Activated CD4-positive, alpha-beta T cell treated with anti-CD3 and anti-CD28 coated beads, Interleukin-2, Interleukin-4, amounts not matched to agents 100 ng/mL and 50 ng/mL, durations not matched to agents 16 hours and 8 hours (primary cell): ENCODE measurements around the gene PPTC7.
"Not testable (repeated sequence)": the region's sequence is repeated elsewhere in the genome, so short reads cannot be mapped to it uniquely, and the experiment has no call there.

Experiments used
- DNase-seq: peaks from one replicate; pipeline ENCODE4 v3.0.0-alpha.2; 2020; ENCODE audit warnings: low spot score

Gene PPTC7

DNA sequence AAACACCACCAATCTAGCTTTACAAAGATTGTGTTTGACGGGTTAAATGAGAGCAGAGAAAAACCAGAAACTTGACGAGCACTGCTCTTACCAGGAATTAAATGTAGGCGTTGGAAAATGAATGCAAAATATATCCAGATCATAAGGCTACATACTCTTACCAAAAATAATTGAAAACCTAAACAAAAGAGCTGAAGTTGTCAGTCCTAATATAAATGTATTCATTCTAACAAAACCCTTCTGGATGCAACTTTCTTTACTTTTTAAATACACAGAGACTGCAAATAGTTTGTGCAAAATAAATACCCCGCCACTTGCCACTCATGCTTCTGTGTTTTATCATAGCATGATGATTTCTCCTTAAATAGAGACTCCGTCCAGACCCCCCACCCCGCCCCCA lies 48.3 kb downstream of the PPTC7 start:
- no peak for DNase-seq

DNA sequence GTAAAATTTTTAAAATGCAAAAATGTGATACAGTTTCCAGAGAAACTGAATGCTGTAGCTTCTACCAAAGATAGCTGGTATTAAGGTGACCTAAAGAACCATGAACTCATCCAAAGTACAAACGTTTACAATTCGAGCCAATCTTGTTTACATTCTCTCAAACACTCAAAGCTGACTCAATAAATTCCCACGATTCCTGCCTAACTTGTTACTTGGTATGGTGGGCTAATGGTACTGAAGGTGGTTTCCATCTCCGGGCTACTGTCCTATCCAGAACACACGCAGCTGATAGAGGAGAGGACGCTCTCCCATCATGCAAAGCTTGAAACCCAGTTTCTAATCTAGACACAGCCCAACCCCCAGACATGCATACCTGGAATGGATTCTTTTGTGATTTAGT lies 49.5 kb downstream of the PPTC7 start:
- no peak for DNase-seq

DNA sequence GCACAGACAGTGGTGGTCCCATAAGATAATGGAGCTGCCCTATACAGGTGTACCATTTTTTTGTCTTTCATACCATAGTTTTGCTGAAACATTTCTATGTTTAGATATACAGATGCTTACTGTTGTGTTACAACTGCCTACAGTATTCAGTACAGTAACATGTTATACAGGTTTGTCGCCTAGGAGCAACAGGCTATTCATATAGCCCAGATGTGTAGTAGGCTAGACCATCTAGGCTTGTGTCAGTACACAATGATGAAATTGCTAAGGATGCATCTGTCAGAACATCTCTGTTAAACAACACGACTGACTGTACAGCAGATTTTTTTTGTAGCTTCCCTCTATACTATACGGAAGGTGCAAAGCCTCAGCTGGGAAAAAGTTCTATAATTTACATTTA lies 50.5 kb downstream of the PPTC7 start:
- DNase-seq: no peak

DNA sequence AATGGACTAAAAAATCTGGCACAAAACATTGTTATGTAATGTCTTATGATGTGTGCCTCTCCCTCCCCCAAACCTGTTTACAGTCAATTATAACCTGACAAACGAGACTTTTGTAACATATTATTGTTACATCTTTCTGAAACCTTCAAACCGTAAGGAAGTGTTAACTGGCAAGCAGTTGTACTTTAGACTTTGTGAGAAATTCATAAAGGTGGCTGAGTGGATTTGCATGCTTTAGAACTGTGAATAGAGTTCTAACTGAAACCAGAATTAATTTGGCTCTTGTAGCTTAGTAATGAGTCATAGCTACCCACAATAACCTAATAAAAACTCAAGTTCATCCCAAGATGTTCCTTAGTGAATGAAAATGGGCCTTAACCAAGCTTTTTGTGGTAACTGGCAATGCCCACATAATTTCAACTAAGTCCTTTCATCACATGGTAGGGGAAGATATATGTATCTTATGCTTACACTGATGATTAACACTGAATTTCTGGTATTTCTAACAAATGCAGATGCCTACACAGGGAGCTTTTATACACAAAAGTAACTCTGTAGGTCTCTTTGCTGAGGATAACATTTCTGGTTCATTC lies 51.3 kb downstream of the PPTC7 start:
- DNase-seq: peak; percentile 27

DNA sequence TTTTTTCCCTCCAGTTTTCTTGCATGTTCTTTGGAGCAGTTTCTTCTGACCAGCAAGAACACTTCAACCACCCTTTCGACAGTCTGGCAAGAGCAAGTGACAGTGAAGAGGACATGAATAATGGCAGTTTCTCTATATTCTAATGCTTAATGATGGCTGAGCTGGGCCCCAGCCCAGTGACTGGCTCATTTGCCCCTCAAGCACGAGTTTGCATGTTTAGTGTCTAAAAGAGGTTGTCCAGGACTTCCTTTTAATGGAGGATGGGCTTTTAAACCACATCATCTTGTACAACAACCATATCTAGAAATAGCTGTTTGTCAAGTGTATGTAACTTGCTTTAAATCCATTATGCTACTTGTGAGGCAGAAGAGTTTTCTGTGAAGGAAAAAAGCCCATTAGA lies 52.6 kb downstream of the PPTC7 start:
- no peak for DNase-seq

DNA sequence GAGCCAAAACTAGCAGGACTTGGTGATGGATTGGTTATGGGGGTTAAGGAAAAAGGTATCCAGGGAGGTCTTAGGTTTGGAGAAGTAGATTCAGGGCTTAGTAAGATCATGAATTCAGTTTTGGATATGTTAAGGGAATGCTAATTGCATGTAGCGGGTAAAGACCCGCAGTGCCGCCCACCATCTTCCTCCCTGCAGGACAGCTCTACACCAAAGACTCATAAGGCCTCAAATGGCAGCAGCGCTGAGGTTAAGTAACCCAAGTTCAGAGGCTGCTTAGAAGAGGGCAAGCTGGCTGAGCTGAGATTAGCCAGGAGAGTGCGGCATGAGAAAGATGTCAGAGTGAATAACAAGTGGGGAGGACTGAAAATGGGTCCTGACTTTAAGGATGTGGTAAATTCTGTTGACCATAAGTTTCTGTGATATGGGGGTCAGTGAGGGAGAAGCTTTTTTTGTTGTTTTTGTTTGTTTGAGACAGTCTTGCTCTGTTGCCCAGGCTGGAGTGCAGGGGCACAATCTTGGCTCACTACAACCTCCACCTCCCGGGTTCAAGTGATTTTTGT lies 54.8 kb downstream of the PPTC7 start:
- DNase-seq: no peak

DNA sequence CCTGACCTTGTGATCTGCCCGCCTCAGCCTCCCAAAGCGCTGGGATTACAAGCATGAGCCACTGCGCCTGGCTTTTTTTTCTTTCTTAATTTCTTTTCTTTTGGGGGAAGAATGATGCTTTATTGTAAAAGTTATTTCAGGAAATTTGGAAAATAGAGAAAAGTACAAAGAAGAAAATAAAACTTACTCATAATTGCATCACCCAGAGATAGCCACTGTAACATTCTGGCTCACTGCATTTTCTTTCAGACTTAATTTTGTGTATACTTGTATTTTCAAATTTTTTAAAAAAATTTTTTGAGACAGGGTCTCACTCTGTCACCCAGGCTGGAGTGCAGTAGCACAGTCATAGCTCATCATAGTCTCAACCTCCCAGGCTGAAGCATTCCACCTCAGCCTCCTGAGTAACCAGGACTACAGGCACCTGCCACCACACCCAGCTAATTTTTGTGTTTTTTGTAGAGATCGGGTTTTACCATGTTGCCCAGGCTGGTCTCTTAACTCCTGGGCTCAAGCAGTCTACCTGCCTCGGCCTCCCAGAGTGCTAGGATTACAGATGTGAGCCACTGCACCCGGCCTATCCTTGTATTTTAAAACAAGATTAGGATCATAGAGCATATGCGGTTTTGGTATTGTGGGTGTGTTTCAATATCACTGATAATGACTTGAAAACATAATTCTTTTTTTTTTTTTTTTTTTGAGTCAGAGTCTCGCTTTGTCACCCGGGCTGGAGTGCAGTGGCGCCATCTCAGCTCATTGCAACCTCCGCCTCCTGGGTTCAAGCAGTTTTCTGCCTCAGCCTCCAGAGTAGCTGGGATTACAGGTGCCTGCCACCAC lies 62.0 kb downstream of the PPTC7 start:
- peak; percentile 44 for DNase-seq

DNA sequence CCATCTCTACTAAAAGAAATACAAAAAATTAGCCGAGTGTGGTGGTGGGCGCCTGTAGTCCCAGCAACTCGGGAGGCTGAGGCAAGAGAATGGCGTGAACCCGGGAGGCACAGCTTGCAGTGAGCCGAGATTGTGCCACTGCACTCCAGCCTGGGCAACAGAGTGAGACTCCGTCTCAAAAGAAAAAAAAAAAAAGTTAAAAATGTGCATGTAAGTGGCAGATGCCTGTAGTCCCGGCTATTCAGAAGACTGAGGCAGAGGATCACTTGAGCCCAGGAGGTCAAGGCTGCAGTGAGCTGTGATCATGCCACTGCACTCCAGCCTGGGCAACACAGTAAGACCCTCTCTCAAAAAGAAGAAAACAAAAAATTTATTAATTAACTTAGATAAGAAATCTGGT lies 65.1 kb downstream of the PPTC7 start:
- DNase-seq: not testable (repeated sequence)

DNA sequence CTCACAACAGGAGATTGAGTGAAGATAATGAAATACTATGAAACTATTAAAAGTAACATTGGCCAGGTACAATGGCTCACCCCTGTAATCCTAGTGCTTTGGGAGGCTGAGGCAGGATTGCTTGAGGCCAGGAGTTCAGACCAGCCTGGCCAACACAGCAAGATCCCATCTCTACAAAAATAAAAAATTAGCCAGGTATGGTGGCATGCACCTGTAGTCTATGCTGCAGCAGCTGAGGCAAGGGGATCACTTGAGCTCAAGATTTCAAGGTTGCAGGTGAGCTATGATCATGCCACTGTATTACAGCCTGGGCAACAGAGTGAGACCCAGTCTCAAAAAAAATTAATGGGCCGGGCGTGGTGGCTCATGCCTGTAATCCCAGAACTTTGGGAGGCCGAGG lies 66.1 kb downstream of the PPTC7 start:
- DNase-seq: no peak

DNA sequence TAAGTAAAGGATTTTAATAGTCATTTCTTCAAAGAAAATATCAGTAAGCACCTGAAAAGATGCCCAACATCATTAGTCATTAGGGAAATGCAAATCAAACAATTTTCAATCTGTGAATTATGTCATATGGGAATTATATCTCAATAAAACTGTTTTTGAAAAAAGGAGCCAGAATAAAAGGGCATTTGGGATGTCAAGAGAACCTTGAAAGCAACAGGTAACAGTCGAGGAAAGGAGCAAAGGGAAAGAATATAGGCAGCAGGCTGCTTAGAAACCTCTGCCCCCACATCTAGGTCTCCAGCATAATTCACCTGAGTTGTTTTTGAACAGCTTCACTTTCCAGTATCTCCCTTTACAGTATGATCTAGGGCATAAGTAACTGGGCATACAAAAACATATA lies 68.8 kb downstream of the PPTC7 start:
- no peak for DNase-seq

DNA sequence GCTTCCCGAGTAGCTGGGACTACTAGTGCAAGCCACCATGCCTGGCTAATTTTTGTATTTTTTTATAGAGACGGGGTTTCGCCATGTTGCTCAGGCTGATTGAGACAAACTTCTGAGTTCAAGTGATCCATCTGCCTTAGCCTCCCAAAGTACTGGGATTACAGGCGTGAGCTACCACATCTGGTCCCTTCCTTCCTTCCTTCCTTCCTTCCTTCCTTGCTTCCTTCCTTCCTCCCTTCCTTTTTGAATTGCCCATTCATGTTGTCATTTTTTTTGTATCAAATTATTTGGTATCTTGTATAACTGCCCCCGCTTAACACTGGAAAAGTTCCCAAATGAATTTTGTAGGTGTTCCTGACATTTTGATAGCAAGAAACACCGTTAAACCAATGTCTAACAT lies 69.3 kb downstream of the PPTC7 start:
- no peak for DNase-seq

DNA sequence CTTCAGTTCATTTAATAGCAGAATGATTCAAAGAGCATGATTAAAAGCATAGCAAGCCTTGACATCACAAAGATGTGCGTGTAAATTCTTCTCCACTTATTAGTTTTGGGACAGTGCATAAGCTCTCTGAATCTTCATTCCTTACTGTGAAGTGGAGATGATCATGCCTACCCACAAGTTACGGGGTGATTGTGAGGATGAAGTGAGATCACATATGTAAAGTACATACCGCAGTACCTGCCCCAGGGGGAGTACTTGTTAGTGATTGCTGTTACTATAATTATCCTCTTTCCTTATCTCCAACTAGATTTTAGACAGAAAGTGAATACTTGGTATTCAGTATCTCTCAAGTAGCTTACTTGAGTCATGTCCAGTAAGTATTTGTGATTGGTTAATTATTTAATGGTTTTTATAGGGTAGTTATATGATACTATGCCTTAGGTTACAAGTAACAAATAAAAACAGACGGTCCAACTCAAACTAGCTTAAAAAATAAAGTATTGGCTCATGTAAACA lies 75.0 kb downstream of the PPTC7 start:
- no peak for DNase-seq

DNA sequence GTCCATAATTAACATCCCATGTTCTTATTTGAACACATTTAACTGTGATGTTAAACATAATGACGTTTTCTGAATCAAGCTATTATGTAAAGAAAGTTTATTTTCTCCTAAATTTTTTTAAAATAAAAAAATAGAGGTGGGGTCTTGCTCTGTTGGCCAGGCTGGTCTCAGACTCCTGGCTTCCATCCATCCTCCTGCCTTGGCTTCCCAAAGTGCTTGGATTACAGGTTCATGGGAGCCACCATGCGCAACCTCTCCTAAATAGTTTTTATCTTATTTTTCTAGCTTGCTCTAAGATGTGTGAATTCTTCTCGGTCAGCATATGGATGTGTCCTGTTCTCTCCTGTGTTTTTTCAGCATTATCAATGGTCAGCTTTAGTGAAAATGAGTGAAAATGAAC lies 77.8 kb downstream of the PPTC7 start:
- no peak for DNase-seq

DNA sequence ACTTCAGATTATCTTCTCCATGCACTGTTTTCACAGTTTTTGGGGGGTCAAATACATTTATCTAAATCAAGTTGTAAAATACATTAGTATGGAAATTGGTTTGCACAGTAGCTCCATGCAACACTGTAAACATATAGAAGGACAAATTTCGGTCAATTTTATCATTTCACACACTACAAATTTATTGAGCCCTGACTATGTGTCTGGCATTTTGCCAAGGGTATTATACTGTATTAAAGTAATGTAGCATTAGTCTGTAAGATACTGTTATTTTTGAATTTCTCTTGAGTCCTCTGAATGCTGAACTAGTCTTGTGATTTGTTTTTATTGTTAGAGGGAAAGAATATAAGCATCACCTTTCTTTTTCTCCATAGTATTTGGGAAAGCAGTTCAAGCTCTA lies 79.7 kb downstream of the PPTC7 start:
- no peak for DNase-seq

DNA sequence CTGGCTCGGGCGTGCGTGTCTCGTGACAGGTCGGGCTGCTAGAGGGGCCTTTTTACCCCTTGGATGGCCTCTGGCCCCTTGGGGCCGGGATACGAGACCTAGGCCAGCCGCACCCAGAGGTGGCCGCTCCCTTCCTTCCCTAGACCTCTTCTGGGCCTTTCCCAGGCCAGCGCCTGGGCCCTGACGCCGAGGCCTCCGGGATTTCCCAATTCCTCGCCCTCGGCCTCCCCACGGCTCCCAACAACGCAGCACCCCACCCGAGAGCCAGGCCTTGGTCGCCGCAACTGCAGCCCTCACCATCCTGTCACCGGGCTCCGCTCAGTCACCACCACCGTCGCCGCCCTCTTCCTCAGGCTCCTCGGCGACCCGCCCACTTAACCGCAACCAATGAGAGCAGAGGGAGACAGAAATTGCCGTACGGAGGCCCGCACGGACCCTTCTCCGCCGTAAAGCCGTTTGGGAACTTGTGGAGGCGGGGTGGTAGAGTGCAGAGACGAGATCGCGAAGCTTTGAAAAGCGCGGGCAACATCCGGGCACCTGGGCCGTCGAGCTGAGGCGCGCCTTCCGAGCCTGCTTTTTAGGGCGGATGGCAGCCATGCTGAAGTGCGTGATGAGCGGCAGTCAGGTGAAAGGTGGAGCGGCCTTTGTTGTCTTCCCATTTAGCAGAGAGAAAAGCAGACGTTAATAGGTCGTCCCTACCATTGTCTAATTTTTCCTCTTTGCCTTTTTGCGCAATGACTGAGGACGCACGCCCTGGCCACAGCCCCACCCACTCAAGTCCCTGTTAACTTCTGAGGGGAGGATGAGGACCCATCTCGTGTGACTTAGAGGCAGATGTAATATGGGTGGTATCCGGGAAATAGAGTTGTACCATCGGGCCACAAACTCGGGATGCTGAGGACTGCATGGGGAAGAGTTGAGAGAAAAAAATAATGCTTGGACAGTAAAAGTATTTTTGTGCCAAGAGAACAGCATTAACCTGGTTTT lies 81.1 kb downstream of the PPTC7 start, which contains the start of the genes RAD9B and VPS29:
Gene RAD9B (plus strand): TSS at position 580 of the 987 bp plus-strand sequence. CDS start 7 bp downstream, at position 587.
Gene VPS29 (minus strand): TSS at position 360 of the 987 bp plus-strand sequence. CDS start 60 bp downstream, at position 300.
- peak; percentile 99 for DNase-seq

DNA sequence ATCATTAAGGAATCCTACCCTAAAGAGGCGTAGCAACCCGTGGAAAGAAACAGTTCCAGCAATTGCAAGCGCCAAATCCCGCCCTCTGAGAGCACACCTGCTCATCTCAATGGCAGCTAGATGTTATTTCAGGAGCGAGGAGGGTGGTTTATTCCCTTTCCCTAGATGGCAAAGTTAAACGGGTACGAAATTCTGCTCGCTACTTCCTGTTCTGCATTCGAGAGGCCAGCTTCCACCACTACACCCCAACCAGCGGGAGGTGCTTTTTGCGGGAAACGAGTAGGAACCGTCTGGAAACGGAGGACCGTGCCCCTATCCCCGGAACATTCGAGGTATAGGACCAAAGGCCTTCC lies 81.7 kb downstream of the PPTC7 start:
- DNase-seq: peak; percentile 46

DNA sequence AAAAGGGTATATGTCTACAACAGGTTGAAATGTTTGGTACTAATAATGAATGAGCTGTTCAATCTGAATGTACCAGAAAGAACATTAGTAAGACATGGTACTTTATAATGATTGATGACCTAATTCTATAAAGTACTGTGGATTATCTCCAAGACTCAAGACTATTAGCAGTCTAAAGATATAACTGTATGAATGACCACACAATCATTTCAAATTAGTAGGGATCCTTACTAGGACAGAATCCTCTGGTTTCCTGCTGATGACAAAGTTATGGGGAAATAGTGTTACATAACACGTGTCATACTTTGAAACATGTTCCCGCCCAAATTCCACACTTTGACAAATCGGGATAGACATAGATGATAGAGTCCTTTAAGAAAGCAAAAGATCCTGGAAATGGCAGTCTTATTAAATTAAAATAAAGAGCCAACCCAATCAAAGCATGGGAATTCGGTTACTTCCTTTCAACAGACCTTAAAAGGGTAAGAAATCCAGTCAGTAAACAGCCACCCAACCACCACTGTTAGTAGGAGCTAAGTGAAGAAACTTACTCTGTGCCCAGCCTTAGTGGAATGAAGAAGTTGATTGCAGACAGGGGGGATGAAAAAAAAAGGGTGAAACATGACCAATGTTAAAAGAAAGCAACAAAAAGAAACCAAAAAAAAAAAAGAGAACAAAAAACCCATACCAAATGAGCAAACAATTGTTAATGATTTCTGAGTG lies 84.0 kb downstream of the PPTC7 start:
- no peak for DNase-seq
